Measurements from ENCODE around the gene SEM1.

GRCh38 chr7:96718107-96719003 is 8.7 kb upstream of the SEM1 start:
- no peak for TF ChIP-seq CTCF (IDR thresholded peaks at IDR 0.05; ENCODE audit: low read length)
- TF ChIP-seq EZH2 (IDR thresholded peaks at IDR 0.05; ENCODE audit: borderline replicate concordance, low read length): no peak

All from OCI-LY1 (cell line).